ENCODE results near the gene LARP6. TPM values are rescaled to one million over a fixed set of nuclear protein-coding genes. Genes with fewer than 3 reads are reported as not detected.

Gene LARP6
- total RNA-seq, 4 donors from 2014 or later = 11.9 to 59.4 (median 28.8) TPM

DNA sequence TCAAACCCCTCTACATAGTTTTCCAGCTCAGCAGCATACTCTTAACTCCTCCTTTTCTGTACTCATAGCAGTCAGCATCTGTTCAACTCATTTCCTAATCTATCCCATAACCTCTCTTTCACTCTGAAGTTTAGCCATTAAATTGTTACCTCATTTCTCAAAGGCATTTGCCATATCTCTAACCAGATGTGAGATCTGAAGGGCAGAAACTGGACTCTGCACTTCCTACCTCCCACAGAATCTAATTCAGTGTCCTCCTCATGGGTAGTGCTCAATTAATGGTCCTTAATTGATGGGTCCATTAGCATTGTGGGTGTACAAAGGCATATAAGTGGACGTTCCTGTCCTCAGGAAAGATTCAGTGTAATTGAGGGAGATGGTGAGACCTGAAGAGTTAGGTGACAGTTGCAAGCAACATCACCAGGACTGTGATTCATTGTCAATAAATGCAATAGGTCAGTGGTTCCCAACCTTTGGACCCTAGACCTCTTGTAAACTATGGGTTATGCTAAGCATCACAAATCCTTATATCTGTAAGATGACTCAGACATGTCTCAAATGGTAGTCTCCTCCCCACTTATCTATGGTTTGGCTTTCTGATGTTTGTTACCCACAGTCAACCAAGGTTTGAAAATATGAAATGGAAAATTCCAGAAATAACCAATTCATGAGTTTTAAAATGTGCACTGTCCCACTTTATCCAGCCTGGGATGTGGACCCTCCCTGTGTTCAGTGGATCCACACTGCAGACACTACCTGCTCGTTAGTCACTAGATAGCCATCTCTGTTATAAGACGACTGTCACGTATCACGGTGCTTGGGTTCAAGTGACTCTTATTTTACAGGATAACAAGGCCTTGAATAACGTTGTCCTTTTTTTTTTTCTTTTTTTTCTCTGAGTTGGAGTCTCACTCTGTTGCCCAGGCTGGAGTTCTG is 65.6 kb downstream of the LARP6 start:
- no peaks in the 10 kb centered on the region for H3K36me3 ChIP-seq
- no peak for DNase-seq
- intact Hi-C loops (cut with DNase I; ENCODE audit: low total_unique reads) = no loop called here
- no peak overlapping the region for H3K4me3 ChIP-seq
- no peaks in the 10 kb centered on the region for H3K27me3 ChIP-seq
- no peaks in the 10 kb centered on the region for H3K4me1 ChIP-seq
- H3K9me3 ChIP-seq = no peaks in the 10 kb centered on the region
- H3K27ac ChIP-seq = no peak overlapping the region
- TF ChIP-seq, protein P1, sequence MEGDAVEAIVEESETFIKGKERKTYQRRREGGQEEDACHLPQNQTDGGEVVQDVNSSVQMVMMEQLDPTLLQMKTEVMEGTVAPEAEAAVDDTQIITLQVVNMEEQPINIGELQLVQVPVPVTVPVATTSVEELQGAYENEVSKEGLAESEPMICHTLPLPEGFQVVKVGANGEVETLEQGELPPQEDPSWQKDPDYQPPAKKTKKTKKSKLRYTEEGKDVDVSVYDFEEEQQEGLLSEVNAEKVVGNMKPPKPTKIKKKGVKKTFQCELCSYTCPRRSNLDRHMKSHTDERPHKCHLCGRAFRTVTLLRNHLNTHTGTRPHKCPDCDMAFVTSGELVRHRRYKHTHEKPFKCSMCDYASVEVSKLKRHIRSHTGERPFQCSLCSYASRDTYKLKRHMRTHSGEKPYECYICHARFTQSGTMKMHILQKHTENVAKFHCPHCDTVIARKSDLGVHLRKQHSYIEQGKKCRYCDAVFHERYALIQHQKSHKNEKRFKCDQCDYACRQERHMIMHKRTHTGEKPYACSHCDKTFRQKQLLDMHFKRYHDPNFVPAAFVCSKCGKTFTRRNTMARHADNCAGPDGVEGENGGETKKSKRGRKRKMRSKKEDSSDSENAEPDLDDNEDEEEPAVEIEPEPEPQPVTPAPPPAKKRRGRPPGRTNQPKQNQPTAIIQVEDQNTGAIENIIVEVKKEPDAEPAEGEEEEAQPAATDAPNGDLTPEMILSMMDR (IDR thresholded peaks at IDR 0.05) = no peak
- TF ChIP-seq POLR2A (IDR thresholded peaks at IDR 0.05) = no peak

DNA sequence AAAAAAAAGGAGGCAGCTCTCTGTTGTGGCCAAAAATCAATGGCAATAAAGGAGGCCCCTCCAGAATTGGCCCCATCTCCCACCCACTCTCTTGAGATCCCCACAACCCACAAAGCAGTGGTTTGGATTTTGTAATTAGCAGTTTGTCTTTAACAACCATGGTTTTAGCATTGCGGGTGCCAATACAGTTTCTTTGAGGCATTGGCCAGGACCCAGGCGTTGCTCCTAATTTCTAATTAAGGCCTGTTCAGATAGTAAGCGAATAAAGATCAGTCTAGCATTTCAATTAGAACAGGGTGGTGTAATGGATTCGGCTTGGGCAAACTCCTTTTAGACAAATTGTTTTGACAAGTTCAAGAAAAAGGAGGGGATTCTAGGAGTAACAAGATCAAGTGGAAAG is 67.0 kb downstream of the LARP6 start:
- intact Hi-C loops (cut with DNase I; ENCODE audit: low total_unique reads) = no loop called here
- no peak overlapping the region for H3K27ac ChIP-seq
- H3K36me3 ChIP-seq = no peaks in the 10 kb centered on the region
- DNase-seq = no peak
- no peak for TF ChIP-seq POLR2A (IDR thresholded peaks at IDR 0.05)
- TF ChIP-seq, protein P1 (IDR thresholded peaks at IDR 0.05) = no peak
- no peaks in the 10 kb centered on the region for H3K9me3 ChIP-seq
- no peaks in the 10 kb centered on the region for H3K27me3 ChIP-seq
- H3K4me1 ChIP-seq = no peaks in the 10 kb centered on the region
- H3K4me3 ChIP-seq = no peak overlapping the region

DNA sequence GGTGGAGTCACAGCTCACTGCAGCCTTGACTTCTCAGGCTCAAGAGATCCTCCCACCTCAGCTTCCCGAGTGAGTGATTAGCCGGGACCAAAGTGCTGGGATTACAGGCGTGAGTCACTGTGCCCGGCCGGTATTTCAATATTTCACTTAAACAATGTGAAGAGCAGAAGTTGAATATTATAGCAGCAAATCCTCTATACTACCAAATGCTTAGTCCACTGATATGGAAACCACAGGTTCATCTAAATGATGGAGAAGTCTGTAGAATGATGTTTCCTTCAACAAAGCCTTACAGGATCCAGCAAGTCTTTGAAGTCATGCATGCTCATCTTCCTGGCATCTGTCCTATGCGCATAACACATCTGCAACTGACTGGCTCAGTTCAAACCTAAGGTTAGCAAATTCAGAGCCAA is 70.3 kb downstream of the LARP6 start:
- TF ChIP-seq, protein P1 (IDR thresholded peaks at IDR 0.05) = no peak
- no peak for TF ChIP-seq POLR2A (IDR thresholded peaks at IDR 0.05)
- Histone ChIP-seq H3K36me3 (no peaks in the 10 kb centered on the region), H3K4me3 (no peak overlapping the region), H3K4me1 (no peaks in the 10 kb centered on the region), H3K27ac (no peak overlapping the region), H3K9me3 (no peaks in the 10 kb centered on the region), H3K27me3 (no peaks in the 10 kb centered on the region)
- intact Hi-C loops (cut with DNase I; ENCODE audit: low total_unique reads) = no loop called here
- DNase-seq = no peak

DNA sequence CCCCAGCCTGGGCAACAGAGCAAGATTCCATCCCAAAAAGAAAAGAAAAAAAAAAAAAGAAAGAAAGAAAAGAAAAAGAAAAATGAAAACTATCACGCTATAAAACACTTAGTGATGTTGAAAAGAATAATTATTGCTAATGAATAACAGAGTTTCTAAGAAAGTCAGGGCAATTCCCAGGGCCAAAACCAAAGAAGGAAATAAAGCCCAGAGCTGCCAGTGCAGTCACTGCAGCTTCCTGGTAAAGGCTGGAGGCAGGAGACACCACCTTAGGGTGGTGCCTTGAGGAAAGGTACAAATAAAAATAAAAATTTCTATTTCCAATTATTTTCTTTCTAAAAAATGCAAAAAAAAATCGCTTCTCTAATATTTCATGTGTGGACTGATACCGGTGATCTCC is 70.9 kb downstream of the LARP6 start:
- H3K27me3 ChIP-seq = no peaks in the 10 kb centered on the region
- intact Hi-C loops (cut with DNase I; ENCODE audit: low total_unique reads) = no loop called here
- no peak overlapping the region for H3K27ac ChIP-seq
- no peak overlapping the region for H3K4me3 ChIP-seq
- no peak for DNase-seq
- H3K36me3 ChIP-seq = no peaks in the 10 kb centered on the region
- H3K9me3 ChIP-seq = no peaks in the 10 kb centered on the region
- TF ChIP-seq POLR2A (IDR thresholded peaks at IDR 0.05) = no peak
- TF ChIP-seq, protein P1 (IDR thresholded peaks at IDR 0.05) = no peak
- no peaks in the 10 kb centered on the region for H3K4me1 ChIP-seq

DNA sequence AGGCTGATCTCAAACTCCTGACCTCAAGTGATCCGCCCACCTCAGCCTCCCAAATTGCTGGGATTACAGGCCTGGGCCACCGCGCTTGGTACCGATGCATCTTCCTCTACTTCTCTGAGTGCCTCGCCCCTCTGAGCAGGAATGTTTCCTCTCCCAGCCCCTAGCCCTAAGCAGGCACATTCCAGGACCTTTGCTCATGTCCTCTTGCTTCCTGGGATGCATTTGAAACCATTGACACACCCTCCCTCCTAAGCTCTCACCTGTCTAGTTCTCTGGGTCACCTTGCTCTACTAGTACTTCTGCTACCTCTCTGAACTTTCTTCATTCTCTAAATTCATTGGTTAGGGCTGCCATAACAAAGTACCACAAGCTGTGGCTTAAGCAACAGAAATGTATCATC is 72.7 kb downstream of the LARP6 start:
- Histone ChIP-seq H3K36me3 (no peaks in the 10 kb centered on the region), H3K4me3 (no peak overlapping the region), H3K27ac (no peak overlapping the region), H3K4me1 (no peaks in the 10 kb centered on the region), H3K27me3 (no peaks in the 10 kb centered on the region), H3K9me3 (no peaks in the 10 kb centered on the region)
- TF ChIP-seq, protein P1 (IDR thresholded peaks at IDR 0.05) = no peak
- no peak for TF ChIP-seq POLR2A (IDR thresholded peaks at IDR 0.05)
- intact Hi-C loops (cut with DNase I; ENCODE audit: low total_unique reads) = no loop called here
- no peak for DNase-seq
